DND-41 (cell line): ENCODE data around the gene MS4A4E.

ENCODE experiments used
- ATAC-seq: fragments of 200-7000 bp; cut with Tn5 transposase; 3 replicates; pipeline ENCODE4 v1.9.1; 2021; ENCODE audit warnings: low read depth; ENCODE audit not compliant: insufficient read depth
- DNase-seq: peaks from one replicate; pipeline ENCODE4 v3.0.0-alpha.2; 2020
- H2AFZ ChIP-seq: 2 replicates; pipeline ENCODE4 v1.6.0; 2012; ENCODE audit warnings: low read depth, low read length
- H3K27ac ChIP-seq: 2 replicates; pipeline ENCODE4 v1.5.1; 2012; ENCODE audit warnings: low read length, inconsistent platforms
- H3K27me3 ChIP-seq: fragments of 200-600 bp; sonication (generic); 2 replicates; pipeline ENCODE4 v1.6.0; 2012; ENCODE audit warnings: low read length, mild to moderate bottlenecking, inconsistent platforms; ENCODE audit not compliant: insufficient read depth, poor library complexity
- H3K36me3 ChIP-seq: 2 replicates; pipeline ENCODE4 v1.5.1; 2012; ENCODE audit warnings: low read length, inconsistent platforms; ENCODE audit not compliant: insufficient read depth
- H3K4me1 ChIP-seq: 2 replicates; pipeline ENCODE4 v1.5.1; 2012; ENCODE audit warnings: mild to moderate bottlenecking, low read length; ENCODE audit not compliant: insufficient read depth
- H3K4me2 ChIP-seq: 2 replicates; pipeline ENCODE4 v1.6.0; 2012; ENCODE audit warnings: mild to moderate bottlenecking, moderate library complexity, low read length, inconsistent platforms; ENCODE audit not compliant: insufficient read depth
- H3K4me3 ChIP-seq, 2 experiments: fragments of 200-600 bp in 1 of 2; shearing (Covaris generic) in 1 of 2; 2 replicates each; pipeline ENCODE4 v1.5.1; 2012 to 2016; ENCODE audit warnings: inconsistent platforms in 2 of 2, low read length in 2 of 2, mild to moderate bottlenecking in 2 of 2, low read depth in 1 of 2, moderate library complexity in 1 of 2
- H3K79me2 ChIP-seq: 2 replicates; pipeline ENCODE4 v1.6.0; 2012; ENCODE audit warnings: low read length, inconsistent platforms; ENCODE audit not compliant: insufficient read depth
- H3K9ac ChIP-seq: 2 replicates; pipeline ENCODE4 v1.6.0; 2012; ENCODE audit warnings: low read depth, mild to moderate bottlenecking, inconsistent platforms, low read length, moderate library complexity
- H3K9me3 ChIP-seq: 2 replicates; pipeline ENCODE4 v1.5.1; 2012; ENCODE audit warnings: low read length, moderate library complexity, mild to moderate bottlenecking, inconsistent platforms; ENCODE audit not compliant: insufficient read depth, severe bottlenecking
- H4K20me1 ChIP-seq: 2 replicates; pipeline ENCODE4 v1.6.0; 2012; ENCODE audit warnings: low read length; ENCODE audit not compliant: insufficient read depth
- EZH2 ChIP-seq: IDR thresholded peaks from 3 replicates; pipeline ENCODE4 v1.6.1; 2012; ENCODE audit warnings: borderline replicate concordance, low read depth, mild to moderate bottlenecking, moderate library complexity, low read length, inconsistent platforms; ENCODE audit not compliant: severe bottlenecking
- TF ChIP-seq, protein P1 (sequence below): IDR thresholded peaks from 2 replicates; pipeline ENCODE4 v1.5.1; 2012; ENCODE audit warnings: borderline replicate concordance, low read length, moderate library complexity, mild to moderate bottlenecking; ENCODE audit not compliant: poor library complexity, severe bottlenecking; ENCODE audit errors: extremely low read depth

MS4A4E gene

DNA sequence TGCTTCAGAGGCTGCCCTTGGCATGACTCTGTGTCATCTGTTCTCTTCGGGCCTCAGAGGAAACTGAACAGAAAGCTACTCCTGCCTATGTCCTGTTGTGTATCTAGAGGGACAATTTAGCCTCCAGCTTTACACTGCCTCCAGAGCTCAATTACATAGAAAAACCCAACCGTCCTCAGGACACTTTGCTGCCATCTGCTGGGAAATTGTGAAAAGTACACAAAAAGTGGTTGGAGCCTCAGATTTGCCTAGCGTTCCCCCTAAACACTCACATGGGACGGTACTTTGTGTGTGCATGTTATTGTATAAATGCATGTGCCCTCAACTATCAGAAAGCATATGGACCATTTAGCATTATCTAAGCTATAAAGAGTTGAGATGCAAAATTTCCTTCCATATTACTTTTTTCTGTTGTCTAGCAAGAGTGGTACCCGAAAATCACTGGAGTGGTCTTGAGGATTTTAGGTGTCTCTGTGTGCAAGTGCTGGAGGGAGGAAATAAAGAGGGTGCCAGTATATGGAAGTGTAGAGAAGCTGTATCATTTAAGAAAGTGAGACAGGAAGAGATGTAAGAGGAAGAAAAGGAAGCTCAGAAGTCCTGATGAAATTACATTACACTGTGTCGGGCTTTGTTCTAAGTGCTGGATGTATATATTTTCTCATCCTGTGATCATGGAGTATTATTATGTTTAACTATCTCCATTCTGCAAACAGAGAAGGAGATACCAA is 8.7 kb upstream of the MS4A4E start:
- ATAC-seq (no peak), DNase-seq (no peak)
- TF ChIP-seq, protein P1, sequence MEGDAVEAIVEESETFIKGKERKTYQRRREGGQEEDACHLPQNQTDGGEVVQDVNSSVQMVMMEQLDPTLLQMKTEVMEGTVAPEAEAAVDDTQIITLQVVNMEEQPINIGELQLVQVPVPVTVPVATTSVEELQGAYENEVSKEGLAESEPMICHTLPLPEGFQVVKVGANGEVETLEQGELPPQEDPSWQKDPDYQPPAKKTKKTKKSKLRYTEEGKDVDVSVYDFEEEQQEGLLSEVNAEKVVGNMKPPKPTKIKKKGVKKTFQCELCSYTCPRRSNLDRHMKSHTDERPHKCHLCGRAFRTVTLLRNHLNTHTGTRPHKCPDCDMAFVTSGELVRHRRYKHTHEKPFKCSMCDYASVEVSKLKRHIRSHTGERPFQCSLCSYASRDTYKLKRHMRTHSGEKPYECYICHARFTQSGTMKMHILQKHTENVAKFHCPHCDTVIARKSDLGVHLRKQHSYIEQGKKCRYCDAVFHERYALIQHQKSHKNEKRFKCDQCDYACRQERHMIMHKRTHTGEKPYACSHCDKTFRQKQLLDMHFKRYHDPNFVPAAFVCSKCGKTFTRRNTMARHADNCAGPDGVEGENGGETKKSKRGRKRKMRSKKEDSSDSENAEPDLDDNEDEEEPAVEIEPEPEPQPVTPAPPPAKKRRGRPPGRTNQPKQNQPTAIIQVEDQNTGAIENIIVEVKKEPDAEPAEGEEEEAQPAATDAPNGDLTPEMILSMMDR = peak; percentile 33
- TF ChIP-seq EZH2 = no peak
- no peaks in the 10 kb centered on the region for H3K4me1 ChIP-seq
- no peak overlapping the region for H3K27ac ChIP-seq
- no peaks in the 10 kb centered on the region for H3K36me3 ChIP-seq
- no peak overlapping the region for H2AFZ ChIP-seq
- peaks cover 26% of the 10 kb centered on the region for H3K9me3 ChIP-seq
- H3K4me2 ChIP-seq = no peak overlapping the region
- H3K27me3 ChIP-seq = no peaks in the 10 kb centered on the region
- no peak overlapping the region for H3K4me3 ChIP-seq
- no peaks in the 10 kb centered on the region for H3K79me2 ChIP-seq
- no peaks in the 10 kb centered on the region for H4K20me1 ChIP-seq
- H3K9ac ChIP-seq = no peak overlapping the region

DNA sequence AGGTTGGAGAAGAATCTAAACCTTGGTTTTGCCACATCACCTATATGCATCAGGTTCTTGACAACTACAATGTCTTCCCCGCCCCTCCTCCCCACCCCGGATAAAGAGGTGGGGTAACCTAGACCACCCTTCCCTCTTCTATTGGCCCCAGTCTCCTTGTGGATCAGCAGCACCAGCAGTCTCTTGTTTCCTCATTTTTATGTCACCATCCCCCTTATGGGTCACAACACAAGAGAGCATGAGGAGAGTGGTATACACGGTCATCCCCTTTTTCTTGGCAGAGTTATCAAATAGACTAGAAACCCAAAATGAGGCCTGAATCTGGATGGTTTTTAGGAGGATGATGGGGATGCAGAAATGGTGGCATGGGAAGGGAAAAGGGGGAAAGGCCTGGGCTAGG is 1.2 kb downstream of the MS4A4E start:
- DNase-seq (no peak), ATAC-seq (no peak)
- Histone ChIP-seq H3K36me3 (no peaks in the 10 kb centered on the region), H3K79me2 (no peaks in the 10 kb centered on the region), H3K9ac (no peak overlapping the region), H3K27ac (no peak overlapping the region), H3K4me3 (no peak overlapping the region), H4K20me1 (no peaks in the 10 kb centered on the region), H3K9me3 (no peaks in the 10 kb centered on the region), H3K27me3 (no peaks in the 10 kb centered on the region), H3K4me2 (no peak overlapping the region), H3K4me1 (no peaks in the 10 kb centered on the region), H2AFZ (no peak overlapping the region)
- no peak for TF ChIP-seq EZH2
- TF ChIP-seq, protein P1 = no peak

DNA sequence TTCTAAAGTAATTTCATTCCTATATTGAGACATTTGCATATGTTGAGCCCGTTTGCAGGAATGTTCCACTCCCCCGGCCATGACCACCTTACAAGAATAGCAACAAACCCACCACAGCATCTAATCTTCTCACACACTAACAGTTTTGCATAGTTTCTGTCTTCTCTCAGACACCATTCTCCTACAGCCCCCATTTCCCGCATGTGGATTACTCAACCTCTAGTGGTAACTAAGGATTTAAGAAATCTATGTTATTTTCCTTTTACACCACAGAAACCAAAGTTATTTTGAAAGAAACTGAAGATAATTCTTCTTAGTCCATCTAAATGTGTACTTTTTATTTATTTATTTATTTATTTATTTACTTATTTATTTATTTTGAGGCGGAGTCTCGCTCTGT is 2.3 kb downstream of the MS4A4E start:
- Histone ChIP-seq H3K4me3 (no peak overlapping the region), H3K27ac (no peak overlapping the region), H3K9ac (no peak overlapping the region), H4K20me1 (no peaks in the 10 kb centered on the region), H3K36me3 (no peaks in the 10 kb centered on the region), H3K9me3 (no peaks in the 10 kb centered on the region), H3K4me2 (no peak overlapping the region), H2AFZ (no peak overlapping the region), H3K27me3 (no peaks in the 10 kb centered on the region), H3K4me1 (no peaks in the 10 kb centered on the region), H3K79me2 (no peaks in the 10 kb centered on the region)
- TF ChIP-seq EZH2 = no peak
- TF ChIP-seq, protein P1 = no peak
- ATAC-seq (no peak), DNase-seq (no peak)

GRCh38 chr11:60235321-60235720 is 7.6 kb downstream of the MS4A4E start:
- no peak overlapping the region for H3K4me2 ChIP-seq
- no peaks in the 10 kb centered on the region for H4K20me1 ChIP-seq
- ATAC-seq = no peak
- H3K9ac ChIP-seq = no peak overlapping the region
- no peak overlapping the region for H3K27ac ChIP-seq
- H3K79me2 ChIP-seq = no peaks in the 10 kb centered on the region
- no peaks in the 10 kb centered on the region for H3K36me3 ChIP-seq
- no peak overlapping the region for H2AFZ ChIP-seq
- no peaks in the 10 kb centered on the region for H3K4me1 ChIP-seq
- H3K27me3 ChIP-seq = no peaks in the 10 kb centered on the region
- DNase-seq = no peak
- H3K9me3 ChIP-seq = no peaks in the 10 kb centered on the region
- no peak for TF ChIP-seq EZH2
- TF ChIP-seq, protein P1 = no peak
- H3K4me3 ChIP-seq = no peak overlapping the region
